ENCODE measurements around the gene QRSL1. TPM values are rescaled to one million over a fixed set of nuclear protein-coding genes. Genes with fewer than 3 reads are reported as not detected.
"Not testable (repeated sequence)": the region's sequence is repeated elsewhere in the genome, so short reads cannot be mapped to it uniquely, and the experiment has no call there.

The QRSL1 gene
- total RNA-seq, 6 donors from 2014 or later, result 3.9 to 9.5 (median 7.7) TPM

- H3K36me3 ChIP-seq, result peaks cover 0 to 5% (median 2%) of the 10 kb centered on the region in 4 donors
- no peak for TF ChIP-seq EP300 (IDR thresholded peaks at IDR 0.05)
- no peak for TF ChIP-seq POLR2AphosphoS5 (IDR thresholded peaks at IDR 0.05)
- no peak for TF ChIP-seq POLR2A (IDR thresholded peaks at IDR 0.05)
- no peak for TF ChIP-seq CTCF (IDR thresholded peaks at IDR 0.05)
- H3K27me3 ChIP-seq, result no peaks in the 10 kb centered on the region
- no peaks in the 10 kb centered on the region for H3K9me3 ChIP-seq
- DNase-seq (no peak), ATAC-seq (ENCODE audit: low FRiP score in 2 of 2) (no peak)
- no peaks in the 10 kb centered on the region for H3K4me1 ChIP-seq
- H3K4me3 ChIP-seq, result no peak overlapping the region
- 90 to 94% methylated on average over 3 of the region's 3 CpGs for WGBS, 2 donors
- no peak overlapping the region for H3K27ac ChIP-seq
Observed at GRCh38 chr6:106620931-106621672, 8.3 kb upstream of the QRSL1 start.

GRCh38 chr6:106622412-106622811 lies 7.0 kb upstream of the QRSL1 start:
- no peaks in the 10 kb centered on the region for H3K9me3 ChIP-seq
- ATAC-seq (ENCODE audit: low FRiP score in 2 of 2) (no peak), DNase-seq (no peak)
- H3K27me3 ChIP-seq, result no peaks in the 10 kb centered on the region
- no peak overlapping the region for H3K27ac ChIP-seq
- no peaks in the 10 kb centered on the region for H3K4me1 ChIP-seq
- no peak for TF ChIP-seq POLR2AphosphoS5 (IDR thresholded peaks at IDR 0.05)
- TF ChIP-seq EP300 (IDR thresholded peaks at IDR 0.05), result no peak
- TF ChIP-seq POLR2A (IDR thresholded peaks at IDR 0.05), result no peak
- TF ChIP-seq CTCF (IDR thresholded peaks at IDR 0.05), result no peak
- H3K36me3 ChIP-seq, result peaks cover 0 to 4% (median 0%) of the 10 kb centered on the region in 4 donors
- WGBS, 2 donors, result 95 to 100% methylated on average over 8 of the region's 8 CpGs
- H3K4me3 ChIP-seq, result no peak overlapping the region

DNA sequence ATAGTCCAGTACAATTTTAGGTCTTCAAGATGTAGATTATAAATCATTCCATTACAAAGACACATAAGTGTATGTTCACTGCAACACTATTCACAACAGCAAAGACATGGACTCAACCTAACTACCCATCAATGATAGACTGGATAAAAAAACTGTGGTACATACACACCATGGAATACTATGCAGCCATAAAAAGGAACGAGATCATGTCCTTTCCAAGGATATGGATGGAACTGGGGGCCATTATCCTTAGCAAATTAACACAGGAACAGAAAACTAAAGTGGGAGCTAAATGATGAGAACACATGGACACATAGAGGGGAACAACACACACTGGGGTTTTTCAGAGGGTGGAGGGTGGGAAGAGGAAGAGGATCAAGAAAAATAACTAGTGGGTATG lies 6.3 kb upstream of the QRSL1 start:
- DNase-seq (no peak), ATAC-seq (ENCODE audit: low FRiP score in 2 of 2) (no peak)
- Histone ChIP-seq H3K9me3 (no peaks in the 10 kb centered on the region), H3K27ac (no peak overlapping the region), H3K4me3 (no peak overlapping the region), H3K36me3 (peaks cover 0 to 4% (median 0%) of the 10 kb centered on the region in 4 donors), H3K27me3 (no peaks in the 10 kb centered on the region), H3K4me1 (peaks cover 0 to 3% (median under 1%) of the 10 kb centered on the region in 4 donors)
- 64 to 96% methylated on average over 1 of the region's 1 CpG for WGBS, 2 donors
- TF ChIP-seq POLR2A (IDR thresholded peaks at IDR 0.05), result no peak
- no peak for TF ChIP-seq POLR2AphosphoS5 (IDR thresholded peaks at IDR 0.05)
- no peak for TF ChIP-seq EP300 (IDR thresholded peaks at IDR 0.05)
- TF ChIP-seq CTCF (IDR thresholded peaks at IDR 0.05), result no peak

- Histone ChIP-seq H3K27ac (no peak overlapping the region), H3K9me3 (no peaks in the 10 kb centered on the region), H3K4me3 (no peak overlapping the region), H3K4me1 (peaks cover 8 to 21% (median 16%) of the 10 kb centered on the region in 4 donors), H3K27me3 (no peaks in the 10 kb centered on the region), H3K36me3 (peaks cover 0 to 4% (median 0%) of the 10 kb centered on the region in 4 donors)
- no peak for DNase-seq
- WGBS, 2 donors, result 32 to 45% methylated on average over 2 of the region's 2 CpGs
- TF ChIP-seq POLR2AphosphoS5 (IDR thresholded peaks at IDR 0.05) (no peak), POLR2A (IDR thresholded peaks at IDR 0.05) (no peak), CTCF (IDR thresholded peaks at IDR 0.05) (no peak)
- ATAC-seq (ENCODE audit: low FRiP score in 2 of 2), result no peak
Observed at GRCh38 chr6:106626485-106626884, 2.9 kb upstream of the QRSL1 start.

- not testable (repeated sequence) for ATAC-seq (ENCODE audit: low FRiP score in 2 of 2)
Observed at GRCh38 chr6:106627760-106628159, 1.6 kb upstream of the QRSL1 start.

More at GRCh38 chr6:106627760-106628159, 1.6 kb upstream of the QRSL1 start:
- H3K4me3 ChIP-seq, H3K27me3 ChIP-seq, H3K36me3 ChIP-seq, DNase-seq, H3K9me3 ChIP-seq, H3K27ac ChIP-seq: not testable (repeated sequence)
- 89 to 94% methylated on average over 16 of the region's 16 CpGs for WGBS, 2 donors
- peaks cover 8 to 21% (median 16%) of the 10 kb centered on the region in 4 donors for H3K4me1 ChIP-seq

All from upper lobe of left lung (tissue), 6 donors.